NCI-H1417 treated with DMSO at 0.1 percent for 48 hours (cell line): ENCODE results near the gene CHST3.
"Not testable (repeated sequence)": the region's sequence is repeated elsewhere in the genome, so short reads cannot be mapped to it uniquely, and the experiment has no call there.

Experiments used
- DNase-seq: peaks from one replicate; lab custom pipeline; 2025; lab: John Stamatoyannopoulos, UW

Gene CHST3

GRCh38 chr10:71973777-71974488 is 9.7 kb downstream of the CHST3 start:
- no peak for DNase-seq

- DNase-seq: no peak
These were observed 10.4 kb downstream of the CHST3 start for GRCh38 chr10:71974489-71975021.

- no peak for DNase-seq
These were observed 11.1 kb downstream of the CHST3 start for GRCh38 chr10:71975087-71975870.

- no peak for DNase-seq
These were observed 11.9 kb downstream of the CHST3 start for GRCh38 chr10:71975871-71976725.

- DNase-seq: not testable (repeated sequence)
These were observed 13.4 kb downstream of the CHST3 start for GRCh38 chr10:71977614-71977903.

- DNase-seq: no peak
These were observed 14.3 kb downstream of the CHST3 start for GRCh38 chr10:71978476-71978875.

GRCh38 chr10:71978988-71979691 is 14.9 kb downstream of the CHST3 start:
- no peak for DNase-seq

GRCh38 chr10:71979692-71980062 is 15.5 kb downstream of the CHST3 start:
- DNase-seq: no peak

- no peak for DNase-seq
These were observed 16.2 kb downstream of the CHST3 start for GRCh38 chr10:71980181-71981014.

GRCh38 chr10:71981015-71981875 is 17.1 kb downstream of the CHST3 start:
- DNase-seq: no peak

- DNase-seq: no peak
These were observed 17.7 kb downstream of the CHST3 start for GRCh38 chr10:71981876-71982230.

GRCh38 chr10:71982269-71983178 is 18.3 kb downstream of the CHST3 start:
- DNase-seq: no peak

- DNase-seq: no peak
These were observed 20.1 kb downstream of the CHST3 start for GRCh38 chr10:71984126-71984808.

GRCh38 chr10:71984809-71985388 is 20.7 kb downstream of the CHST3 start:
- no peak for DNase-seq

- DNase-seq: no peak
These were observed 21.5 kb downstream of the CHST3 start for GRCh38 chr10:71985542-71986250.

GRCh38 chr10:71988895-71989294 is 24.7 kb downstream of the CHST3 start:
- not testable (repeated sequence) for DNase-seq
